GM21423 (cell line): ENCODE results near the gene L3MBTL1.

Source experiments
- ATAC-seq: cut with Tn5 transposase; IDR thresholded peaks from one replicate; pipeline ENCODE4 v1.9.1; 2021; ENCODE audit warnings: mild to moderate bottlenecking, moderate library complexity; ENCODE audit not compliant: unreplicated experiment

L3MBTL1 gene

GRCh38 chr20:43558412-43559146 lies 51.1 kb downstream of the L3MBTL1 start, which contains the start of gene SGK2:
Gene SGK2, plus strand, starts transcription at chr20:43559027. Its CDS starts 7,469 bp downstream, at chr20:43566496.
- ATAC-seq = no peak

- ATAC-seq = no peak
Measured at GRCh38 chr20:43559147-43559987, 51.9 kb downstream of the L3MBTL1 start.

GRCh38 chr20:43560974-43561373 lies 53.5 kb downstream of the L3MBTL1 start:
- no peak for ATAC-seq

- no peak for ATAC-seq
Measured at GRCh38 chr20:43563429-43563828, 55.9 kb downstream of the L3MBTL1 start.

- ATAC-seq = no peak
Measured at GRCh38 chr20:43563991-43564390, 56.5 kb downstream of the L3MBTL1 start.

GRCh38 chr20:43564455-43564854 lies 57.0 kb downstream of the L3MBTL1 start:
- ATAC-seq = no peak

GRCh38 chr20:43564993-43565757 lies 57.7 kb downstream of the L3MBTL1 start:
- ATAC-seq = no peak

GRCh38 chr20:43565758-43566104 lies 58.2 kb downstream of the L3MBTL1 start:
- no peak for ATAC-seq

GRCh38 chr20:43567477-43567876 lies 60.0 kb downstream of the L3MBTL1 start:
- ATAC-seq = no peak

GRCh38 chr20:43568706-43569105 lies 61.2 kb downstream of the L3MBTL1 start:
- ATAC-seq = no peak

- ATAC-seq = no peak
Measured at GRCh38 chr20:43569282-43569681, 61.8 kb downstream of the L3MBTL1 start.

- no peak for ATAC-seq
Measured at GRCh38 chr20:43570496-43570895, 63.0 kb downstream of the L3MBTL1 start.

GRCh38 chr20:43571310-43571709 lies 63.8 kb downstream of the L3MBTL1 start:
- no peak for ATAC-seq

- ATAC-seq = no peak
Measured at GRCh38 chr20:43571771-43572170, 64.3 kb downstream of the L3MBTL1 start.

- no peak for ATAC-seq
Measured at GRCh38 chr20:43572891-43573290, 65.4 kb downstream of the L3MBTL1 start.

- ATAC-seq = no peak
Measured at GRCh38 chr20:43576108-43576507, 68.6 kb downstream of the L3MBTL1 start.

- no peak for ATAC-seq
Measured at GRCh38 chr20:43579861-43580793, 72.6 kb downstream of the L3MBTL1 start.

GRCh38 chr20:43583133-43583864 lies 75.8 kb downstream of the L3MBTL1 start:
- no peak for ATAC-seq

GRCh38 chr20:43583982-43584432 lies 76.5 kb downstream of the L3MBTL1 start:
- ATAC-seq = no peak
